Ascending aorta (tissue), 2 donors: Measurements from ENCODE around the gene CCDC92B. TPM values are rescaled to one million over a fixed set of nuclear protein-coding genes. Genes with fewer than 3 reads are reported as not detected.

ENCODE experiments used
- DNase-seq, 2 donors: peaks; one replicate each; pipeline ENCODE4 v3.0.0-alpha.2; 2019; ENCODE audit warnings: low spot score in 2 of 2
- H3K27ac ChIP-seq, 2 donors: fragments of 200-600 bp; sonication (generic); one replicate each; pipeline ENCODE4 v1.5.1; 2016 to 2017; ENCODE audit warnings: mild to moderate bottlenecking in 1 of 2
- H3K27me3 ChIP-seq: fragments of 200-600 bp; sonication (generic); one replicate; pipeline ENCODE4 v1.5.1; 2017
- H3K36me3 ChIP-seq, 2 donors: fragments of 200-600 bp; sonication (generic); one replicate each; pipeline ENCODE4 v1.5.1; 2016
- H3K4me1 ChIP-seq, 2 donors: fragments of 200-600 bp; sonication (generic); one replicate each; pipeline ENCODE4 v1.5.1; 2016 to 2017; ENCODE audit warnings: mild to moderate bottlenecking in 1 of 2
- H3K4me3 ChIP-seq, 2 donors: fragments of 200-600 bp; sonication (generic); one replicate each; pipeline ENCODE4 v1.5.1; 2016 to 2017; ENCODE audit warnings: mild to moderate bottlenecking in 1 of 2
- H3K9me3 ChIP-seq, 2 donors: fragments of 200-600 bp; sonication (generic); one replicate each; pipeline ENCODE4 v1.5.1; 2016
- CTCF ChIP-seq, 3 experiments: fragments of 200-600 bp in 2 of 3; fragments of 450-650 bp in 1 of 3; sonication (generic) in 2 of 3; IDR thresholded peaks; one replicate each; pipeline ENCODE4 v1.5.1; 2016 to 2019; ENCODE audit warnings: antibody characterized with exemption in 3 of 3, mild to moderate bottlenecking in 1 of 3, moderate library complexity in 1 of 3
- intact Hi-C: fragments of 100-400 bp; cut with DNase I; formaldehyde crosslinking; loops from one replicate; pipeline ENCODE4 v1.15.1; 2023
- total RNA-seq: library from RNA; depleted of rRNA; stranded (reverse); fragments of >200 nt; gene quantifications from one replicate; pipeline ENCODE4 v1.1.0, GENCODE V29; 2016

The CCDC92B gene
- total RNA-seq, 1 donor from 2014 or later, result not detected

GRCh38 chr17:2710803-2711607, 38.4 kb downstream of the CCDC92B start:
- H3K27me3 ChIP-seq, result no peaks in the 10 kb centered on the region
- peak overlapping the region; percentile 56 to 71 for H3K27ac ChIP-seq
- no peak for TF ChIP-seq CTCF (IDR thresholded peaks at IDR 0.05)
- no peaks in the 10 kb centered on the region for H3K36me3 ChIP-seq
- H3K4me1 ChIP-seq, result peaks cover 24 to 44% of the 10 kb centered on the region in 2 donors
- DNase-seq, result no peak
- intact Hi-C loops, result loop anchor here (1.0 to 5.0 kb wide), 4 partner anchors 118 to 319 kb away; partner anchors contain the start of genes METTL16 and PAFAH1B1
- H3K9me3 ChIP-seq, result no peaks in the 10 kb centered on the region
- H3K4me3 ChIP-seq, result peak overlapping the region; percentile 77 to 95

- H3K4me1 ChIP-seq, result peaks cover 24 to 44% of the 10 kb centered on the region in 2 donors
- TF ChIP-seq CTCF (IDR thresholded peaks at IDR 0.05), result no peak
- H3K27ac ChIP-seq, result peak overlapping the region; percentile 64 to 71
- H3K4me3 ChIP-seq, result peak overlapping the region; percentile 77 to 95
- DNase-seq, result no peak
- H3K36me3 ChIP-seq, result no peaks in the 10 kb centered on the region
- intact Hi-C loops, result loop anchor here (2.0 to 5.0 kb wide), 3 partner anchors 199 to 318 kb away; partner anchors contain the start of gene METTL16
- no peaks in the 10 kb centered on the region for H3K27me3 ChIP-seq
- H3K9me3 ChIP-seq, result no peaks in the 10 kb centered on the region
Measured at GRCh38 chr17:2710071-2710802, 39.2 kb downstream of the CCDC92B start.

GRCh38 chr17:2709183-2709661, 40.2 kb downstream of the CCDC92B start:
- no peaks in the 10 kb centered on the region for H3K27me3 ChIP-seq
- peaks cover 24 to 44% of the 10 kb centered on the region in 2 donors for H3K4me1 ChIP-seq
- H3K4me3 ChIP-seq, result peak overlapping the region; percentile 30 to 95
- peak overlapping the region; percentile 64 to 71 for H3K27ac ChIP-seq
- no peak for DNase-seq
- no peak for TF ChIP-seq CTCF (IDR thresholded peaks at IDR 0.05)
- no peaks in the 10 kb centered on the region for H3K9me3 ChIP-seq
- intact Hi-C loops, result no loop called here
- H3K36me3 ChIP-seq, result peaks cover 0 to 3% of the 10 kb centered on the region in 2 donors

- Histone ChIP-seq H3K36me3 (peaks cover 1 to 7% of the 10 kb centered on the region in 2 donors), H3K27me3 (no peaks in the 10 kb centered on the region), H3K4me1 (peaks cover 24 to 44% of the 10 kb centered on the region in 2 donors), H3K9me3 (no peaks in the 10 kb centered on the region), H3K4me3 (peak overlapping the region; percentile 30 to 95), H3K27ac (peak overlapping the region; percentile 64 to 71)
- intact Hi-C loops, result no loop called here
- DNase-seq, result no peak
- TF ChIP-seq CTCF (IDR thresholded peaks at IDR 0.05), result no peak
Measured at GRCh38 chr17:2708585-2709182, 40.8 kb downstream of the CCDC92B start.
